22Rv1 (cell line): ENCODE measurements around the gene DCUN1D5.

Experiments
- H3K27ac ChIP-seq: fragments of 450-650 bp; 2 replicates; pipeline ENCODE4 v1.5.1; 2017
- ZFX ChIP-seq: fragments of 450-650 bp; IDR thresholded peaks from 2 replicates; pipeline ENCODE4 v1.6.1; 2017; ENCODE audit warnings: antibody characterized with exemption, borderline replicate concordance
- TF ChIP-seq, protein P1 (sequence below): fragments of 450-650 bp; IDR thresholded peaks from 2 replicates; pipeline ENCODE4 v1.5.1; 2017; ENCODE audit warnings: mild to moderate bottlenecking

The DCUN1D5 gene

DNA sequence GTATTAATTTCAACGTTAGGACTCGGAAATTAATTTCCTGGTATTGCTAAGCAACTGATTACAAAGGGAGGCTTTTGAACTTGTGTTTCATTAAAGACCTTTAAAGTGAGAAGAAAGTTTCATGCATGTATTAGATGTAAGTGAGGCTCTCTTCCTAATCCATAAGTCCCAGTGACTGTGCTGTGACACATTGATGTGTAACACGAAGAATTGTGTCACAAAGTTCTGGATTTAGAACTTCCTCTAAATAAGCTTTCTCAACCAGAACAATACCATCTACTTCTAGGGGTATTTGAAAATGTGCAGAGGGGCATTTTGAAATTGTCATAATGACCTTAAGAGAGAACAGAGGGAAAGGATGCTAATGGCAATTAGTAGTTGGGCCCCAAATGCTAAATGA, 14.4 kb downstream of the DCUN1D5 start:
- TF ChIP-seq, protein P1, sequence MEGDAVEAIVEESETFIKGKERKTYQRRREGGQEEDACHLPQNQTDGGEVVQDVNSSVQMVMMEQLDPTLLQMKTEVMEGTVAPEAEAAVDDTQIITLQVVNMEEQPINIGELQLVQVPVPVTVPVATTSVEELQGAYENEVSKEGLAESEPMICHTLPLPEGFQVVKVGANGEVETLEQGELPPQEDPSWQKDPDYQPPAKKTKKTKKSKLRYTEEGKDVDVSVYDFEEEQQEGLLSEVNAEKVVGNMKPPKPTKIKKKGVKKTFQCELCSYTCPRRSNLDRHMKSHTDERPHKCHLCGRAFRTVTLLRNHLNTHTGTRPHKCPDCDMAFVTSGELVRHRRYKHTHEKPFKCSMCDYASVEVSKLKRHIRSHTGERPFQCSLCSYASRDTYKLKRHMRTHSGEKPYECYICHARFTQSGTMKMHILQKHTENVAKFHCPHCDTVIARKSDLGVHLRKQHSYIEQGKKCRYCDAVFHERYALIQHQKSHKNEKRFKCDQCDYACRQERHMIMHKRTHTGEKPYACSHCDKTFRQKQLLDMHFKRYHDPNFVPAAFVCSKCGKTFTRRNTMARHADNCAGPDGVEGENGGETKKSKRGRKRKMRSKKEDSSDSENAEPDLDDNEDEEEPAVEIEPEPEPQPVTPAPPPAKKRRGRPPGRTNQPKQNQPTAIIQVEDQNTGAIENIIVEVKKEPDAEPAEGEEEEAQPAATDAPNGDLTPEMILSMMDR: no peak
- H3K27ac ChIP-seq: no peak overlapping the region

DNA sequence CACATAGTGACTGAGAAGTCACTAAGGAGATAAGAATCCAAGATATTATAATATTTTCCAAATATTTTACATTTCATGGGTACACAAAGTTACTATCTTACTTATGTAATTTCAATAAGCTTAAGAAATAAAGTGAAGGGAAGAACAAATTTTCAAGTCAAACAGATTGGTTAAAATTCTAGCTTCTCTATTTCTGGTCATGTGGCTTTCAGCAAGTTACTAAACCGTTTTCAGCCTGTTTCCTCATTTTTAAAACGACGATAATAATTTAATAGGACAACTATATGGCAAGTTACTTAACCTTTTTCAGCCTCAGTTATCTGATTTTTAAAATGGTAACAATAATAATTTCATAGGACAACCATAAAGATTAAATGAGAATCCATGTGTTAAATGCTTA, 15.6 kb downstream of the DCUN1D5 start:
- H3K27ac ChIP-seq: no peak overlapping the region
- TF ChIP-seq ZFX: no peak
- TF ChIP-seq, protein P1: no peak

DNA sequence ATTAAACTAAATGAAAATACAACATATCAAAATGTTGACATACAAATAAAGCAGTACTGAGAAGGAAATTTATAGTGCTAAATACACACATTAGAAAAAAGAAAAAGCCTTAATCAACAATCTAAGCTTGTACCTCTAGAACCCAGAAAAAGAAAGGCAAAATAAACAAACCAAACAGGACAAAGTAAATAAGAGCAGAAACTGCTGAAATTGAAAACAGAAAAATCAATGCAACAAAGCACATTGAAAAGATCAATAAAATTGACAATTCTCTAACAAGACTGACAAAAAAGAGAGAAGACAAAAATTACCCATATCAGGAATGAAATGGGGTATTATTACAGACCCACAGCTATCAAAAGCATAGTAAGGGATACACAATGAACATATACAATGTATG, 21.0 kb downstream of the DCUN1D5 start:
- TF ChIP-seq, protein P1: no peak
- TF ChIP-seq ZFX: no peak
- H3K27ac ChIP-seq: no peak overlapping the region

DNA sequence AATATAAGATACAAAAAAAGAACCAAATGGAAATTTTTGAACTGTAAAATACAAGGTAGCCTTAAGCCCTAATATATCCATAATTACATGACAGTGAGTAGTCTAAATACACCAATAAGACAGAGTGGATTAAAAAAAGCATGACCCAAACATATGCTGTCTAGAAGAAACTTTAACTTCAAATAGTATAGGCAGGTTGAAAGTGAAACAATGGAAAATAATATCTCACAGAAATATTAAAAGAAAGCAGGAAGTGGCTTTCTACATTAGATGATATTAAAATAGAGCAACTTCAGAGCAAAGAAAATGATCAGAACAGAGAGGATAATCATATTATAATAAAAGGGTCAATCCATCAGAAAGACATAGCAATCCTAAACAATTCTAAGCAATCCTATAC, 21.8 kb downstream of the DCUN1D5 start:
- H3K27ac ChIP-seq: no peak overlapping the region
- TF ChIP-seq, protein P1: no peak
- no peak for TF ChIP-seq ZFX

DNA sequence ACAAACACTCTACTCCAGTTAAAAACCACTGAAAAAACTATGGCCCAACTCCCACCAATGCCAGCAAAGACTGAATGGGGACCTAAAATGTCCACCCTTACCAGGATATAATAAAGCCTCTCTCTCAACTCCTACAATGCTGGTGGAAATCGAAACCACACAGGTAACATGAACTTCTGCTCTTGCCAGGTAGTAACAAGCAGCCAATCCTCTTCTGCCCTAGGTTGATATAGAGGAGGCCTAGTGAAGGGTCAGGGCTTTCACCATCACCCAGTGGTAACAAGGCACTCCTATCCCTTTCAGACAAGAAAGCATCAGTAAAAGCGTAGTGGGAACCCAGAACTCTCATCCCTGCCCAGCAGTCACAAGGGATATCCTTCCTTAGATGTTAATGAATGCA, 22.6 kb downstream of the DCUN1D5 start:
- no peak overlapping the region for H3K27ac ChIP-seq
- no peak for TF ChIP-seq ZFX
- TF ChIP-seq, protein P1: no peak

DNA sequence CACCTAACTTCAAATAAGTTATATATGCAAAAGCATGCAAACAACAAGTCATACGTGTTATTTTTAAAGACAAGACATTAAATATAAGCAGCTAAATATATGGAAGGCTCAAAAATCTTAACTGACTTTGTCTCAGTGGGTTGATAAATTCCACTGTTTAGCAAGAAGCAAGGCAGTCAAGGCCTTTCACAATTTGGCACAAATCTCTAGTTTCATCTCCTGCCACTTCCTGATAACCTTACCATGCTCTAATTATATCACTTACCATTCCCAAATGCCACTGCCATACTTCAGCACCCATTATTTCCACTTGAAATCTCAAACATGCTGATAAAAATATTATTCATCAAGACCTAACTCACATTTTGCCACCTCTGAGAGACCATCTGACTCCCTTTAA, 24.8 kb downstream of the DCUN1D5 start:
- H3K27ac ChIP-seq: no peak overlapping the region

DNA sequence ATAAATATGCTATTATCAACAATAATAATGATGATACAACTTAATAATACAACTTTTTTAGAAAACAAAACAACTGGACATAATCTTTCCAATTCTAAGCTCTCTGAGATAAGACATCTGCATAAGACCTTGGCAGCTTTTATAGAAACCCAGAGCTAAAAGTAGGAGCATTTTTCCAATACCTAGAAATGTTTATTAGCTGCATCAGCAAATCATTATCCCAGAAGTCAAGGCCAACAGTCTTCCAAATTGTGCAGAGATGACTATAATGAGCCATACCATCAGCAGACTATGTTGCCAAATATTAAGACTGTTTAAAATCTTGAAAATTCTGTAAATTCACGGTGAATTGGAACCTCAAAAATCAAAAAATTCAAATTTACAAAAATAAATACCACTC, 30.3 kb downstream of the DCUN1D5 start:
- no peak overlapping the region for H3K27ac ChIP-seq
- TF ChIP-seq ZFX: no peak
- TF ChIP-seq, protein P1: no peak

More for the DNA sequence above, 24.8 kb downstream of the DCUN1D5 start:
- TF ChIP-seq, protein P1: no peak
- TF ChIP-seq ZFX: no peak
